Measurements from ENCODE around the gene BAHCC1. TPM values are rescaled to one million over a fixed set of nuclear protein-coding genes. Genes with fewer than 3 reads are reported as not detected.

Gene BAHCC1
- total RNA-seq, 2 experiments from 2014 or later: 0.20 to 0.41 TPM

GRCh38 chr17:81417049-81417878 lies 22.0 kb downstream of the BAHCC1 start:
- Histone ChIP-seq H3K9me3 (ENCODE audit: control insufficient read depth in 1 of 2, insufficient read depth in 1 of 2, low read length in 2 of 2) (peaks cover 0 to 8% of the 10 kb centered on the region in 2 experiments), H3K4me1 (ENCODE audit: insufficient read depth, low read length) (peaks cover 16% of the 10 kb centered on the region), H3K4me3 (ENCODE audit: low read length) (no peak overlapping the region), H3K36me3 (ENCODE audit: insufficient read depth, low read length) (no peaks in the 10 kb centered on the region), H3K27ac (ENCODE audit: low read depth in 1 of 2, low read length in 2 of 2) (no peak overlapping the region), H3K27me3 (ENCODE audit: control insufficient read depth in 1 of 2, insufficient read depth in 2 of 2, low read length in 2 of 2) (peaks cover 0 to 3% of the 10 kb centered on the region in 2 experiments)
- no peak overlapping the region for H3K4me3 Mint-ChIP-seq
- no peaks in the 10 kb centered on the region for H3K9me3 Mint-ChIP-seq
- peaks cover 5% of the 10 kb centered on the region for H3K4me1 Mint-ChIP-seq (ENCODE audit: low read depth)
- H3K27ac Mint-ChIP-seq: no peak overlapping the region
- POLR2A ChIA-PET: no interaction called here
- no peaks in the 10 kb centered on the region for H3K36me3 Mint-ChIP-seq (ENCODE audit: low read depth)
- CTCF ChIA-PET: no interaction called here
- no peak for ATAC-seq (ENCODE audit: poor library complexity)
- peaks cover 6% of the 10 kb centered on the region for H3K27me3 Mint-ChIP-seq
- DNase-seq: no peak
- intact Hi-C loops (cut with DNase I, micrococcal nuclease): no loop called here
- no peak for TF ChIP-seq CTCF (IDR thresholded peaks at IDR 0.05)

DNA sequence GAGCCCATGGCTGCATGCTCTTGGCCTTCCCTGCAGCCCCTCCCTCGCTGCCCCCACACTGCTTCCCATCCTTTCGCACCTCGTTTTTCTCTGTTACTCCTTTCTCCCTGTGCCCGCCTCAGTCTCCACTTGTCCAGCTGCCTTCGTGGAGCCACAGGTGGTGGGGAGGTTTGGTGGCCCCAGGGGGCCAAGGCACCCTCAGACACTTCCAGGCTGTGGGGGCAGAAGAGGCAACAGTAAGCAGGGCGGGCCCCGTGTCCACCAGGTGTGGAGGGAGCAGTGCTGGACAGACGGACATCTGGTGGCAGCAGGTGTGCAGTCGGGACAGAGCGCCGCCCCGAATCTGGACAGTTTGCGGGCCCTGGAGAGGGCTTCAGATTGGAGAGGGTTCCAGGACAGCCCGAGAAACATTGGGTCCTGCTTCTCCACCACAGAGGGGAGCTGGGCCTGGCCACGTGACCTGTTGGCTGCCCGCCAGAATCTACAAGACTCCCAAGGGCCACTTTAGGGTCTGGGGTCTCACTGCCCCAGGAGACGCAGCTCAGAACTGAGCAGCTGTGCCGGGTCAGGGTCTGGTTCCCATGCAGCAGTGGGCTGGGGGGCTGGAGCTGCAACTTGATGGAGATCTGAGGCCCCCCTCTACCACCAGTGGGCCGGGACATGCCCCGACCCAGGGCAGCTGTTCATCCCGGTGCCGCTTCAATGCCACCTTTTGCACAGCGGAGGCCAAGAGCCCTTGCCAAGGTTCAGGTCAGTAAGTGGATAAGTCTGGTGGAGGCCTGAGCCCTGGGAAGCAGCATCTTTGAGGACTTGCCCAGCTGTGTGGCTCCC lies 22.8 kb downstream of the BAHCC1 start:
- ChIA-PET CTCF (no interaction called here), POLR2A (no interaction called here)
- TF ChIP-seq CTCF (IDR thresholded peaks at IDR 0.05): no peak
- peaks cover 0 to 3% of the 10 kb centered on the region in 2 experiments for H3K27me3 ChIP-seq (ENCODE audit: control insufficient read depth in 1 of 2, insufficient read depth in 2 of 2, low read length in 2 of 2)
- H3K36me3 ChIP-seq (ENCODE audit: insufficient read depth, low read length): no peaks in the 10 kb centered on the region
- no peak overlapping the region for H3K4me3 ChIP-seq (ENCODE audit: low read length)
- Mint-ChIP-seq H3K9me3 (no peaks in the 10 kb centered on the region), H3K27me3 (peaks cover 6% of the 10 kb centered on the region), H3K27ac (no peak overlapping the region), H3K36me3 (ENCODE audit: low read depth) (no peaks in the 10 kb centered on the region), H3K4me1 (ENCODE audit: low read depth) (no peaks in the 10 kb centered on the region), H3K4me3 (no peak overlapping the region)
- H3K9me3 ChIP-seq (ENCODE audit: control insufficient read depth in 1 of 2, insufficient read depth in 1 of 2, low read length in 2 of 2): peaks cover 0 to 6% of the 10 kb centered on the region in 2 experiments
- intact Hi-C loops (cut with DNase I, micrococcal nuclease): no loop called here
- H3K27ac ChIP-seq (ENCODE audit: low read depth in 1 of 2, low read length in 2 of 2): no peak overlapping the region
- DNase-seq: no peak
- peaks cover 8% of the 10 kb centered on the region for H3K4me1 ChIP-seq (ENCODE audit: insufficient read depth, low read length)
- no peak for ATAC-seq (ENCODE audit: poor library complexity)

- H3K4me1 Mint-ChIP-seq (ENCODE audit: low read depth): no peaks in the 10 kb centered on the region
- no peak overlapping the region for H3K27ac ChIP-seq (ENCODE audit: low read depth in 1 of 2, low read length in 2 of 2)
- H3K27me3 ChIP-seq (ENCODE audit: control insufficient read depth in 1 of 2, insufficient read depth in 2 of 2, low read length in 2 of 2): peaks cover 0 to 3% of the 10 kb centered on the region in 2 experiments
- no peak for TF ChIP-seq CTCF (IDR thresholded peaks at IDR 0.05)
- no peak overlapping the region for H3K27ac Mint-ChIP-seq
- H3K36me3 Mint-ChIP-seq (ENCODE audit: low read depth): no peaks in the 10 kb centered on the region
- H3K4me1 ChIP-seq (ENCODE audit: insufficient read depth, low read length): peaks cover under 1% of the 10 kb centered on the region
- H3K9me3 ChIP-seq (ENCODE audit: control insufficient read depth in 1 of 2, insufficient read depth in 1 of 2, low read length in 2 of 2): peaks cover 0 to 6% of the 10 kb centered on the region in 2 experiments
- DNase-seq (no peak), ATAC-seq (ENCODE audit: poor library complexity) (no peak)
- no peak overlapping the region for H3K4me3 Mint-ChIP-seq
- H3K27me3 Mint-ChIP-seq: peaks cover 6% of the 10 kb centered on the region
- intact Hi-C loops (cut with DNase I, micrococcal nuclease): no loop called here
- ChIA-PET POLR2A (no interaction called here), CTCF (no interaction called here)
- no peak overlapping the region for H3K4me3 ChIP-seq (ENCODE audit: low read length)
- H3K36me3 ChIP-seq (ENCODE audit: insufficient read depth, low read length): no peaks in the 10 kb centered on the region
- no peaks in the 10 kb centered on the region for H3K9me3 Mint-ChIP-seq
Measured at GRCh38 chr17:81418710-81419318, 23.6 kb downstream of the BAHCC1 start.

Measured in CD4-positive, alpha-beta T cell (primary cell).